ENCODE data around the gene OTOG. TPM values are rescaled to one million over a fixed set of nuclear protein-coding genes. Genes with fewer than 3 reads are reported as not detected.

The OTOG gene
- total RNA-seq, 1 donor from 2014 or later: 42.1 TPM

- Histone ChIP-seq H3K4me3 (no peak overlapping the region), H3K9ac (no peak overlapping the region), H2AFZ (replicated peaks) (no peak overlapping the region), H3F3A (ENCODE audit: low read depth) (no peaks in the 10 kb centered on the region), H3K4me1 (no peaks in the 10 kb centered on the region), H3K27me3 (no peaks in the 10 kb centered on the region), H3K4me2 (no peak overlapping the region), H4K20me1 (ENCODE audit: low read depth) (no peaks in the 10 kb centered on the region), H3K9me3 (ENCODE audit: low read depth) (no peaks in the 10 kb centered on the region), H3K36me3 (no peaks in the 10 kb centered on the region), H3K79me2 (ENCODE audit: low read depth) (no peaks in the 10 kb centered on the region), H3K27ac (no peak overlapping the region)
- H3K27me3 Mint-ChIP-seq (ENCODE audit: insufficient read depth, low read depth): peaks cover 8% of the 10 kb centered on the region
- no peaks in the 10 kb centered on the region for H3K4me1 Mint-ChIP-seq
- no peaks in the 10 kb centered on the region for H3K36me3 Mint-ChIP-seq
- H3K9me3 Mint-ChIP-seq: no peaks in the 10 kb centered on the region
- no peak overlapping the region for H3K4me3 Mint-ChIP-seq
- DNase-seq (ENCODE audit: low spot score): no peak
- no peak overlapping the region for H3K27ac Mint-ChIP-seq
- no peak for TF ChIP-seq CTCF (IDR thresholded peaks at IDR 0.05)
- no peak for TF ChIP-seq EZH2 (IDR thresholded peaks at IDR 0.05)
- TF ChIP-seq EZH2phosphoT487 (IDR thresholded peaks at IDR 0.05): no peak
Measured at GRCh38 chr11:17581732-17582053, 34.6 kb downstream of the OTOG start.

- H3K4me1 ChIP-seq: no peaks in the 10 kb centered on the region
- DNase-seq (ENCODE audit: low spot score): no peak
- no peak overlapping the region for H3K4me3 Mint-ChIP-seq
- H3K9me3 ChIP-seq (ENCODE audit: low read depth): no peaks in the 10 kb centered on the region
- H3K27me3 Mint-ChIP-seq (ENCODE audit: insufficient read depth, low read depth): peaks cover 4% of the 10 kb centered on the region
- no peak overlapping the region for H2AFZ ChIP-seq (replicated peaks)
- no peak overlapping the region for H3K27ac Mint-ChIP-seq
- no peak overlapping the region for H3K4me2 ChIP-seq
- H3K27me3 ChIP-seq: peaks cover 11% of the 10 kb centered on the region
- no peak overlapping the region for H3K9ac ChIP-seq
- no peaks in the 10 kb centered on the region for H3K36me3 ChIP-seq
- H3F3A ChIP-seq (ENCODE audit: low read depth): no peaks in the 10 kb centered on the region
- no peaks in the 10 kb centered on the region for H3K9me3 Mint-ChIP-seq
- no peak overlapping the region for H3K4me3 ChIP-seq
- no peak overlapping the region for H3K27ac ChIP-seq
- no peaks in the 10 kb centered on the region for H3K79me2 ChIP-seq (ENCODE audit: low read depth)
- no peaks in the 10 kb centered on the region for H4K20me1 ChIP-seq (ENCODE audit: low read depth)
- no peak for TF ChIP-seq EZH2 (IDR thresholded peaks at IDR 0.05)
- no peak for TF ChIP-seq CTCF (IDR thresholded peaks at IDR 0.05)
- no peak for TF ChIP-seq EZH2phosphoT487 (IDR thresholded peaks at IDR 0.05)
- H3K4me1 Mint-ChIP-seq: no peaks in the 10 kb centered on the region
- H3K36me3 Mint-ChIP-seq: no peaks in the 10 kb centered on the region
Measured at GRCh38 chr11:17585911-17586695, 39.0 kb downstream of the OTOG start.

GRCh38 chr11:17588166-17588565, 41.1 kb downstream of the OTOG start:
- no peak for TF ChIP-seq CTCF (IDR thresholded peaks at IDR 0.05)
- no peak for TF ChIP-seq EZH2 (IDR thresholded peaks at IDR 0.05)
- TF ChIP-seq EZH2phosphoT487 (IDR thresholded peaks at IDR 0.05): no peak
- DNase-seq (ENCODE audit: low spot score): no peak
- Mint-ChIP-seq H3K36me3 (no peaks in the 10 kb centered on the region), H3K4me3 (no peak overlapping the region), H3K27ac (no peak overlapping the region), H3K9me3 (no peaks in the 10 kb centered on the region), H3K4me1 (no peaks in the 10 kb centered on the region), H3K27me3 (ENCODE audit: insufficient read depth, low read depth) (peaks cover 8% of the 10 kb centered on the region)
- no peak overlapping the region for H3K4me3 ChIP-seq
- H3K27ac ChIP-seq: no peak overlapping the region
- no peaks in the 10 kb centered on the region for H3F3A ChIP-seq (ENCODE audit: low read depth)
- H3K4me1 ChIP-seq: no peaks in the 10 kb centered on the region
- no peaks in the 10 kb centered on the region for H3K79me2 ChIP-seq (ENCODE audit: low read depth)
- no peak overlapping the region for H3K4me2 ChIP-seq
- H3K27me3 ChIP-seq: peaks cover 17% of the 10 kb centered on the region
- H3K9ac ChIP-seq: no peak overlapping the region
- no peak overlapping the region for H2AFZ ChIP-seq (replicated peaks)
- H3K36me3 ChIP-seq: no peaks in the 10 kb centered on the region
- no peaks in the 10 kb centered on the region for H3K9me3 ChIP-seq (ENCODE audit: low read depth)
- H4K20me1 ChIP-seq (ENCODE audit: low read depth): no peaks in the 10 kb centered on the region

All from neural progenitor cell (in vitro differentiated cells).